WERI-Rb-1 (cell line): ENCODE data around the gene MYBPC1.
A peak's percentile ranks its signal among the peaks of the same experiment; 100 is the strongest.
"Not testable (repeated sequence)": the region's sequence is repeated elsewhere in the genome, so short reads cannot be mapped to it uniquely, and the experiment has no call there.

Experiments used
- DNase-seq: peaks from one replicate; pipeline ENCODE4 v3.0.0-alpha.2; 2020
- H3K27ac ChIP-seq: fragments of 250-450 bp; sonication (Bioruptor Pico); 2 replicates; pipeline ENCODE4 v1.5.1; 2020; ENCODE audit warnings: mild to moderate bottlenecking, moderate library complexity
- H3K27me3 ChIP-seq: fragments of 250-450 bp; sonication (Bioruptor Pico); 2 replicates; pipeline ENCODE4 v1.5.1; 2021; ENCODE audit warnings: mild to moderate bottlenecking, low read depth, moderate library complexity; ENCODE audit not compliant: insufficient read depth, severe bottlenecking
- H3K36me3 ChIP-seq: fragments of 250-450 bp; sonication (Bioruptor Pico); 2 replicates; pipeline ENCODE4 v1.5.1; 2020; ENCODE audit warnings: mild to moderate bottlenecking, moderate library complexity
- H3K4me3 ChIP-seq: 2 replicates; pipeline ENCODE4 v1.5.1; 2011; ENCODE audit warnings: low read depth, mild to moderate bottlenecking, control low read depth, low read length
- H3K9me3 ChIP-seq: fragments of 250-450 bp; sonication (Bioruptor Pico); 2 replicates; pipeline ENCODE4 v1.5.1; 2021; ENCODE audit warnings: mild to moderate bottlenecking, moderate library complexity; ENCODE audit not compliant: severe bottlenecking
- CTCF ChIP-seq: IDR thresholded peaks from 2 replicates; pipeline ENCODE4 v1.5.1; 2011; ENCODE audit warnings: low read depth, mild to moderate bottlenecking, control low read depth, inconsistent platforms, low read length

The MYBPC1 gene

GRCh38 chr12:101680647-101681046 is 85.9 kb downstream of the MYBPC1 start:
- Histone ChIP-seq H3K36me3 (no peaks in the 10 kb centered on the region), H3K27ac (no peak overlapping the region), H3K27me3 (no peaks in the 10 kb centered on the region), H3K4me3 (no peak overlapping the region), H3K9me3 (no peaks in the 10 kb centered on the region)
- DNase-seq = no peak
- no peak for TF ChIP-seq CTCF

GRCh38 chr12:101681627-101682026 is 86.9 kb downstream of the MYBPC1 start:
- not testable (repeated sequence) for H3K4me3 ChIP-seq, H3K9me3 ChIP-seq, H3K36me3 ChIP-seq, H3K27ac ChIP-seq, H3K27me3 ChIP-seq
- peak; percentile 22 for DNase-seq

- no peaks in the 10 kb centered on the region for H3K27me3 ChIP-seq
Observed at GRCh38 chr12:101685092-101685491, 90.3 kb downstream of the MYBPC1 start.

GRCh38 chr12:101686176-101686575 is 91.4 kb downstream of the MYBPC1 start:
- no peak overlapping the region for H3K27ac ChIP-seq
- no peak for TF ChIP-seq CTCF

More at GRCh38 chr12:101685092-101685491, 90.3 kb downstream of the MYBPC1 start:
- H3K36me3 ChIP-seq = no peaks in the 10 kb centered on the region
- DNase-seq = no peak
- H3K27ac ChIP-seq = no peak overlapping the region
- H3K9me3 ChIP-seq = no peaks in the 10 kb centered on the region
- no peak overlapping the region for H3K4me3 ChIP-seq
- no peak for TF ChIP-seq CTCF

GRCh38 chr12:101690544-101691098 is 95.8 kb downstream of the MYBPC1 start:
- Histone ChIP-seq H3K9me3 (no peaks in the 10 kb centered on the region), H3K27me3 (no peaks in the 10 kb centered on the region), H3K4me3 (no peak overlapping the region), H3K36me3 (no peaks in the 10 kb centered on the region), H3K27ac (no peak overlapping the region)
- no peak for TF ChIP-seq CTCF
- DNase-seq = no peak

More at GRCh38 chr12:101686176-101686575, 91.4 kb downstream of the MYBPC1 start:
- H3K36me3 ChIP-seq = no peaks in the 10 kb centered on the region
- no peak overlapping the region for H3K4me3 ChIP-seq
- no peaks in the 10 kb centered on the region for H3K27me3 ChIP-seq
- DNase-seq = no peak
- no peaks in the 10 kb centered on the region for H3K9me3 ChIP-seq

- H3K9me3 ChIP-seq = no peaks in the 10 kb centered on the region
- no peaks in the 10 kb centered on the region for H3K27me3 ChIP-seq
- H3K36me3 ChIP-seq = no peaks in the 10 kb centered on the region
- H3K4me3 ChIP-seq = no peak overlapping the region
- no peak overlapping the region for H3K27ac ChIP-seq
- TF ChIP-seq CTCF = no peak
- DNase-seq = no peak
Observed at GRCh38 chr12:101691503-101692096, 96.8 kb downstream of the MYBPC1 start.
